HG03025 (cell line): ENCODE results near the gene MEF2B.

ENCODE experiments used
- ATAC-seq: cut with Tn5 transposase; IDR thresholded peaks from one replicate; pipeline ENCODE4 v1.9.1; 2021; ENCODE audit warnings: mild to moderate bottlenecking, moderate library complexity; ENCODE audit not compliant: unreplicated experiment, low FRiP score

MEF2B gene

GRCh38 chr19:19170053-19170872 is at the start of gene MEF2B:
Gene MEF2B, minus strand, starts transcription at chr19:19170263. Its CDS starts 19,528 bp downstream, at chr19:19150735.
- no peak for ATAC-seq

GRCh38 chr19:19218911-19219310 is 48.8 kb upstream of the MEF2B start:
- ATAC-seq: no peak

GRCh38 chr19:19217099-19217498 is 47.0 kb upstream of the MEF2B start:
- ATAC-seq: no peak

GRCh38 chr19:19215792-19216191 is 45.7 kb upstream of the MEF2B start:
- no peak for ATAC-seq

- ATAC-seq: no peak
These were observed 44.8 kb upstream of the MEF2B start for GRCh38 chr19:19214892-19215291.

- no peak for ATAC-seq
These were observed 44.1 kb upstream of the MEF2B start for GRCh38 chr19:19214159-19214490.

GRCh38 chr19:19213426-19214158 is 43.5 kb upstream of the MEF2B start:
- no peak for ATAC-seq

GRCh38 chr19:19212916-19213315 is 42.9 kb upstream of the MEF2B start:
- ATAC-seq: no peak

GRCh38 chr19:19211499-19212420 is 41.7 kb upstream of the MEF2B start, which contains the start of gene NCAN:
Gene NCAN, plus strand, starts transcription at chr19:19211958. Its CDS starts 4,996 bp downstream, at chr19:19216954.
- ATAC-seq: no peak

- no peak for ATAC-seq
These were observed 39.3 kb upstream of the MEF2B start for GRCh38 chr19:19209372-19209771.

- ATAC-seq: no peak
These were observed 37.8 kb upstream of the MEF2B start for GRCh38 chr19:19207637-19208572.

- ATAC-seq: no peak
These were observed 36.9 kb upstream of the MEF2B start for GRCh38 chr19:19206938-19207337.

- ATAC-seq: no peak
These were observed 35.6 kb upstream of the MEF2B start for GRCh38 chr19:19205416-19206410.

- no peak for ATAC-seq
These were observed 34.1 kb upstream of the MEF2B start for GRCh38 chr19:19204181-19204580.

GRCh38 chr19:19203012-19203856 is 33.2 kb upstream of the MEF2B start, which contains the start of gene NR2C2AP:
Gene NR2C2AP, minus strand, starts transcription at chr19:19203414. Its CDS starts 354 bp downstream, at chr19:19203060.
- peak; percentile 46 for ATAC-seq

- ATAC-seq: peak; percentile 19
These were observed 32.6 kb upstream of the MEF2B start for GRCh38 chr19:19202707-19203011.
